ENCODE results near the gene BCL7B. TPM values are rescaled to one million over a fixed set of nuclear protein-coding genes. Genes with fewer than 3 reads are reported as not detected.
"Not testable (repeated sequence)": the region's sequence is repeated elsewhere in the genome, so short reads cannot be mapped to it uniquely, and the experiment has no call there.

BCL7B gene
- total RNA-seq, 4 donors from 2014 or later = 13.8 to 63.5 (median 43.7) TPM

DNA sequence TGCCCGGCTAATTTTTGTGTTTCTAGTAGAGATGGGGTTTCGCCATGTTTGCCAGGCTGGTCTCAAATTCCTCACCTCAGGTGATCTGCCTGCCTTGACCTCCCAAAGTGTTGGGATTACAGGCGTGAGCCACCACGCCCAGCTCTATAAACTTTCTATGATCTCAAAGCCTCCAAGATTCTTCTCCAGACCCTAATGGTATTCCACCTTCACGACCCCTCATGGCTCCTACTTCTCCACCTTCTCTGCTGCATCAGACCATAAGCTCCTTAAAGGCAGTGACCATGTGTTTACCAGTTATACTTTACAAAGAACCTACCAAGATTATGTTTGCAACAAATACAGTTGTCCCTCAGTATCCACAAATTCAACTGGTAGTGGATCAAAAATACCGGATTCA is 25.3 kb downstream of the BCL7B start:
- H3K36me3 ChIP-seq = no peaks in the 10 kb centered on the region
- no peak overlapping the region for H3K27ac ChIP-seq
- intact Hi-C loops (cut with DNase I; ENCODE audit: low total_unique reads) = no loop called here
- TF ChIP-seq, protein P1, sequence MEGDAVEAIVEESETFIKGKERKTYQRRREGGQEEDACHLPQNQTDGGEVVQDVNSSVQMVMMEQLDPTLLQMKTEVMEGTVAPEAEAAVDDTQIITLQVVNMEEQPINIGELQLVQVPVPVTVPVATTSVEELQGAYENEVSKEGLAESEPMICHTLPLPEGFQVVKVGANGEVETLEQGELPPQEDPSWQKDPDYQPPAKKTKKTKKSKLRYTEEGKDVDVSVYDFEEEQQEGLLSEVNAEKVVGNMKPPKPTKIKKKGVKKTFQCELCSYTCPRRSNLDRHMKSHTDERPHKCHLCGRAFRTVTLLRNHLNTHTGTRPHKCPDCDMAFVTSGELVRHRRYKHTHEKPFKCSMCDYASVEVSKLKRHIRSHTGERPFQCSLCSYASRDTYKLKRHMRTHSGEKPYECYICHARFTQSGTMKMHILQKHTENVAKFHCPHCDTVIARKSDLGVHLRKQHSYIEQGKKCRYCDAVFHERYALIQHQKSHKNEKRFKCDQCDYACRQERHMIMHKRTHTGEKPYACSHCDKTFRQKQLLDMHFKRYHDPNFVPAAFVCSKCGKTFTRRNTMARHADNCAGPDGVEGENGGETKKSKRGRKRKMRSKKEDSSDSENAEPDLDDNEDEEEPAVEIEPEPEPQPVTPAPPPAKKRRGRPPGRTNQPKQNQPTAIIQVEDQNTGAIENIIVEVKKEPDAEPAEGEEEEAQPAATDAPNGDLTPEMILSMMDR (IDR thresholded peaks at IDR 0.05) = no peak
- no peak for TF ChIP-seq POLR2A (IDR thresholded peaks at IDR 0.05)
- no peaks in the 10 kb centered on the region for H3K9me3 ChIP-seq
- no peak overlapping the region for H3K4me3 ChIP-seq
- no peak for DNase-seq
- H3K27me3 ChIP-seq = no peaks in the 10 kb centered on the region
- no peaks in the 10 kb centered on the region for H3K4me1 ChIP-seq

DNA sequence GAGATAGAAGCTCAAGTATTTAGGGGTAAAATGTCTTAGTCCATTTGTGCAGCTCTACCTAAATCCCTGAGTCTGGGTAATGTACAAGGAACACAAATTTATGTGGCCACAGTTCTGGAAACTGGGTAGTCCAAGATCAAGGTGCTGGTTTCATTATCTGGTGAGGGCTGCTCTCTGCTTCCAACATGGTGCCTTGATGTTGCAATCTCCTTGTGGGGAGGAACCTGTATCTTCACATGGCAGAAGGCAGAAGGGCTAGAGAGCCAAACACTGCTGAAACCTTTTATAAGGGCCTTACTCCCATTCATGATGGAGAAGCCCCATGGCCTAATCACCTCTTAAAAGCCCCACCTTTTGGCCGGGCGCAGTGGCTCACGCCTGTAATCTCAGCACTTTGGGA is 26.7 kb downstream of the BCL7B start:
- intact Hi-C loops (cut with DNase I; ENCODE audit: low total_unique reads) = no loop called here
- DNase-seq = no peak

DNA sequence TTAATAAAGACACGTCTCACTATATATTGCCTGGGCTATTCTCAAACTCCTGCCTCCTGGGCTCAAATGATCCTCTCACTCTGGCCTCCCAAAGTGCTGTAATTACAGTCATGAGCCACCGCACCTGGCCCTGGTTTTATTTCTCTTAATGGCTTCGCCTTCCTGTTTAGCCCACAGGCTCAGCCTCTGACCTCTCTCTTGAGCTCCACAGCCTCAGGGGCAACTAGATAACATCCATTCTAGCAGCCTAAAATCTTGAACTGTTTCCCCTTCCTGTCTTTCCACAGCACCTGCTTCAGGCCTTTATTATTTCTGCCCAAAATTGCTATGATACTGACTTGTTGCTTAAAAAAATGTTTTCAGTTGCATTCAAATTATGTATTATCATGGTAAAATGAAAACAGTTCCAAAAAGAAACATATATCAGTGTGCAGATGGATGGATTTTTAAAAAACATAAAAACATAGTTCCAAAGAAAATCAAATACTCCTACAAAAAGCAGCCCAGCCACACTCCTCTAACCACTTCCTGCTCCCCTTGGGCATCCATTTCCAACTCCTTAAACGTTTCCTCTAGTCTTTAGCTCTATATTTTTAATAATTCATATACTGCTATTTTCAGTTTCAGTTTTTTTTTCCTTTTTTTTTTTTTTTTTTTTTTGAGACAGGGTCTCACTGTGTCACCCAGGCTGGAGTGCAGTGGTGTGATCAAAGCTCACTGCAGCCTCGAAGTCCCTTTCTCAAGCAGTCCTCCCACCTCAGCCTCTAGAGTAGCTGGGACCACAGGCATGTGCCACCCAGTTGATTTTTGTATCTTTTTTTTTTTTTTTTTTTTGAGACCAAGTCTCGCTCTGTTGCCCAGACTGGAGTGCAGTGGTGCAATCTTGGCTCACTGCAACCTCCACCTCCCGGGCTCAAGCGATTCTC is 30.3 kb downstream of the BCL7B start:
- Histone ChIP-seq H3K27me3 (no peaks in the 10 kb centered on the region), H3K27ac (no peak overlapping the region), H3K4me3 (no peak overlapping the region), H3K36me3 (no peaks in the 10 kb centered on the region), H3K4me1 (peaks cover 0 to 4% of the 10 kb centered on the region in 2 donors), H3K9me3 (no peaks in the 10 kb centered on the region)
- TF ChIP-seq, protein P1 (IDR thresholded peaks at IDR 0.05) = no peak
- TF ChIP-seq POLR2A (IDR thresholded peaks at IDR 0.05) = no peak
- intact Hi-C loops (cut with DNase I; ENCODE audit: low total_unique reads) = loop anchor here (10.0 kb wide), 1 partner anchor 48 kb away; the partner anchor contains the start of gene TBL2
- DNase-seq = no peak

More for the DNA sequence above, 26.7 kb downstream of the BCL7B start:
- no peaks in the 10 kb centered on the region for H3K36me3 ChIP-seq
- H3K27ac ChIP-seq = no peak overlapping the region
- H3K4me1 ChIP-seq = no peaks in the 10 kb centered on the region
- TF ChIP-seq, protein P1 (IDR thresholded peaks at IDR 0.05) = no peak
- no peak for TF ChIP-seq POLR2A (IDR thresholded peaks at IDR 0.05)
- H3K27me3 ChIP-seq = no peaks in the 10 kb centered on the region
- no peak overlapping the region for H3K4me3 ChIP-seq
- H3K9me3 ChIP-seq = no peaks in the 10 kb centered on the region

DNA sequence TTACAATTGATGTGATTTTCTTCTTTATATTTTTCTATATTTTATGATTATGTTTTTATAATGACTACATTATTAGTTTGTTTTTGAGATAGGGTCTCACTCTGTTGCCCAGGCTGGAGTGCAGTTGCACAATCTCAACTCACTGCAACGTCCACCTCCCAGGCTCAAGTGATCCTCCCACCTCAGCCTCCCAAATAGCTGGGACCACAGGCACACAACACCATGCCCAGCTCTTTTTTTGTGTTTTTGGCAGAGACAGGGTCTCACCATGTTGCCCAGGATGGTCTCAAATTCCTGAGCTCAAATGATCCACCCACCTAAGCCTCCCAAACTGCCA is 31.4 kb downstream of the BCL7B start:
- intact Hi-C loops (cut with DNase I; ENCODE audit: low total_unique reads) = loop anchor here (10.0 kb wide), 1 partner anchor 49 kb away; the partner anchor contains the start of gene TBL2
- not testable (repeated sequence) for H3K27me3 ChIP-seq, H3K27ac ChIP-seq, H3K4me1 ChIP-seq, H3K4me3 ChIP-seq, H3K9me3 ChIP-seq, DNase-seq, H3K36me3 ChIP-seq

DNA sequence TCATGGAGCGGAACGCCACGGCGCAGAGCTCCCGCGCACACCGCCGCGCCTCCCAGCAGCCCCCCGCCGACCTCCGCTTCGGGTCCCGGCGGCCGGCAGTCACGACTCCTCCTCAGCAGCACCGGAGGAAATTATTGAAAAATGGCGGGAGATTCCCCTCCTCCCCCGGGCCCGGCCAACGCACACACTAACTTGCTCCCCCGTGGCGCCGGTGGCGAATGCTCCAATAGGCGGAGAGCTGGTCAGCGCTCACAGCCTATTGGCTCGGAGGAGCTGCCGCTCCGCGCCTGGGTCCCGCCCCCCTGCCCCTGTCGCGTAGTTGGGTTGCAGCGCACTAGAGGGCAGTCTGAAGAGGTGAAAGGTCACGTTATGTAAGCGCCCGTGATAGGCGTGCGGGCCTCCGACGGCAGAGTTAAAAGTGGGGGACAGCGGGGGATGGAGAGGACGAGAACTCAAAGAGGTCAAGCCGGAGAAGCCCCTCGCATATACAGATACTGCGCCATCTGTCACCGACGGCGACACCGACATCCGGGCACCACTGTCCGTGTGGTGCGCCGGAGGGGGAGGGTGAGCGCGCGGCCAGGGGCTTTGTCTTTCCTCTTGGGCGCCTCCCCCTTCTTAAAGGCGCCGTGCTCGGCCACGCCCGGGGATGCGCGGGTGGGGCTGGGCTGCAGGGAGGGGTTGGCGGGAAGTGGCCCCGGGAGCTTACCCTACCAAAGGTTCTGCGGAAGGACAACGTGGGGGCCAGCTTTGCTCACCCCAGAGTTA is 35.2 kb downstream of the BCL7B start, which contains the start of gene BAZ1B:
TSS of gene BAZ1B (minus strand) at position 189 of the 768 bp plus-strand sequence. CDS start 360 bp downstream, outside the sequence.
- TF ChIP-seq, protein P1 (IDR thresholded peaks at IDR 0.05) = peak in 2 of 4 experiments; percentile 3 to 17
- TF ChIP-seq POLR2A (IDR thresholded peaks at IDR 0.05) = peak; percentile 62 to 74
- intact Hi-C loops (cut with DNase I; ENCODE audit: low total_unique reads) = loop anchor here (10.0 kb wide), 1 partner anchor 53 kb away; the partner anchor contains the start of gene TBL2

More for the DNA sequence above, 35.2 kb downstream of the BCL7B start, which contains the start of gene BAZ1B:
- peak within 1 kb of the TSS; percentile 91 to 97 for H3K27ac ChIP-seq
- peaks cover 0 to 20% of the 10 kb centered on the region in 2 donors for H3K4me1 ChIP-seq
- DNase-seq = peak; percentile 97 to 98
- H3K4me3 ChIP-seq = peak within 1 kb of the TSS; percentile 66 to 100
- no peaks in the 10 kb centered on the region for H3K36me3 ChIP-seq
- no peaks in the 10 kb centered on the region for H3K9me3 ChIP-seq
- H3K27me3 ChIP-seq = no peaks in the 10 kb centered on the region

Measured in uterus (tissue), 4 donors.